DOHH2 (cell line): ENCODE results near the gene CSRNP2.
"Not testable (repeated sequence)": the region's sequence is repeated elsewhere in the genome, so short reads cannot be mapped to it uniquely, and the experiment has no call there.

Source experiments
- H3F3A ChIP-seq: fragments of 200-600 bp; sonication (generic), shearing (Covaris generic); 2 replicates; pipeline ENCODE4 v1.6.0; 2016; ENCODE audit warnings: antibody characterized with exemption, mild to moderate bottlenecking; ENCODE audit not compliant: control insufficient read depth, insufficient read depth
- H3K27ac ChIP-seq: fragments of 200-600 bp; sonication (generic); 2 replicates; pipeline ENCODE4 v1.5.1; 2014; ENCODE audit warnings: low read depth, mild to moderate bottlenecking, low read length, moderate library complexity
- H3K27me3 ChIP-seq: fragments of 200-600 bp; sonication (generic); 2 replicates; pipeline ENCODE4 v1.6.1; 2014; ENCODE audit warnings: mild to moderate bottlenecking, low read length, mixed read lengths; ENCODE audit not compliant: control insufficient read depth
- H3K36me3 ChIP-seq: fragments of 200-600 bp; sonication (generic); 2 replicates; pipeline ENCODE4 v1.6.1; 2014; ENCODE audit warnings: mild to moderate bottlenecking, low read length, moderate library complexity, mixed read lengths; ENCODE audit not compliant: control insufficient read depth
- H3K4me1 ChIP-seq: fragments of 200-600 bp; sonication (generic); 2 replicates; pipeline ENCODE4 v1.6.1; 2014; ENCODE audit warnings: mild to moderate bottlenecking, low read length, mixed read lengths; ENCODE audit not compliant: control insufficient read depth
- H3K4me2 ChIP-seq: fragments of 200-600 bp; sonication (generic); 2 replicates; pipeline ENCODE4 v1.6.0; 2014; ENCODE audit warnings: mild to moderate bottlenecking, low read length, moderate library complexity
- H3K4me3 ChIP-seq: fragments of 200-600 bp; sonication (generic); 2 replicates; pipeline ENCODE4 v1.5.1; 2014; ENCODE audit warnings: mild to moderate bottlenecking, low read length, mixed read lengths
- H3K79me2 ChIP-seq: fragments of 200-600 bp; sonication (generic); 2 replicates; pipeline ENCODE4 v1.6.1; 2014; ENCODE audit warnings: mild to moderate bottlenecking, low read length, mixed read lengths; ENCODE audit not compliant: control insufficient read depth
- H3K9me2 ChIP-seq: fragments of 200-600 bp; sonication (generic); replicated peaks from 2 replicates; pipeline ENCODE4 v1.6.1; 2014; ENCODE audit warnings: mild to moderate bottlenecking, low read length, mixed read lengths; ENCODE audit not compliant: control insufficient read depth
- H3K9me3 ChIP-seq: fragments of 200-600 bp; sonication (generic); 2 replicates; pipeline ENCODE4 v1.6.1; 2014; ENCODE audit warnings: antibody characterized with exemption, low read length, mixed read lengths; ENCODE audit not compliant: control insufficient read depth, insufficient read depth
- H4K20me1 ChIP-seq: fragments of 200-600 bp; sonication (generic); 2 replicates; pipeline ENCODE4 v1.6.0; 2014; ENCODE audit warnings: low read depth, mild to moderate bottlenecking, antibody characterized with exemption, low read length, moderate library complexity; ENCODE audit not compliant: control insufficient read depth, insufficient read depth
- CTCF ChIP-seq: fragments of 200-600 bp; sonication (generic); IDR thresholded peaks from one replicate; pipeline ENCODE4 v1.5.1; 2014; ENCODE audit warnings: antibody characterized with exemption, mild to moderate bottlenecking, low read depth, low read length; ENCODE audit not compliant: poor library complexity, severe bottlenecking
- EZH2phosphoT487 ChIP-seq: fragments of 200-600 bp; sonication (generic); IDR thresholded peaks from 2 replicates; pipeline ENCODE4 v1.6.1; 2017; ENCODE audit warnings: borderline replicate concordance, mild to moderate bottlenecking, antibody characterized with exemption, low read length, moderate library complexity, mixed read lengths

The CSRNP2 gene

GRCh38 chr12:51018956-51019355 lies 64.4 kb downstream of the CSRNP2 start:
- no peak overlapping the region for H3K27ac ChIP-seq
- H3K4me3 ChIP-seq: no peak overlapping the region
- H3K4me1 ChIP-seq: peaks cover 2% of the 10 kb centered on the region
- H3K79me2 ChIP-seq: peaks cover 94% of the 10 kb centered on the region
- H3K9me3 ChIP-seq: no peaks in the 10 kb centered on the region
- H3K36me3 ChIP-seq: no peaks in the 10 kb centered on the region
- no peaks in the 10 kb centered on the region for H3K9me2 ChIP-seq
- H3K4me2 ChIP-seq: no peak overlapping the region
- H3K27me3 ChIP-seq: no peaks in the 10 kb centered on the region
- no peaks in the 10 kb centered on the region for H3F3A ChIP-seq
- TF ChIP-seq CTCF (no peak), EZH2phosphoT487 (no peak)
- H4K20me1 ChIP-seq: no peaks in the 10 kb centered on the region

GRCh38 chr12:51017452-51017851 lies 65.9 kb downstream of the CSRNP2 start:
- H3K4me1 ChIP-seq: peaks cover 2% of the 10 kb centered on the region; the same call in 1 of the 2 replicates
- H3K9me2 ChIP-seq: no peaks in the 10 kb centered on the region
- no peak overlapping the region for H3K4me2 ChIP-seq
- H3F3A ChIP-seq: no peaks in the 10 kb centered on the region
- no peak overlapping the region for H3K4me3 ChIP-seq
- H3K36me3 ChIP-seq: no peaks in the 10 kb centered on the region
- H3K9me3 ChIP-seq: no peaks in the 10 kb centered on the region
- H3K79me2 ChIP-seq: peaks cover 93% of the 10 kb centered on the region
- no peaks in the 10 kb centered on the region for H4K20me1 ChIP-seq
- TF ChIP-seq CTCF: no peak
- no peak for TF ChIP-seq EZH2phosphoT487
- H3K27me3 ChIP-seq: no peaks in the 10 kb centered on the region
- H3K27ac ChIP-seq: no peak overlapping the region

- not testable (repeated sequence) for H3F3A ChIP-seq, H4K20me1 ChIP-seq, H3K4me3 ChIP-seq, H3K36me3 ChIP-seq, H3K4me2 ChIP-seq, H3K4me1 ChIP-seq, H3K27ac ChIP-seq, H3K27me3 ChIP-seq, H3K9me3 ChIP-seq, H3K9me2 ChIP-seq
- H3K79me2 ChIP-seq: peaks cover 87% of the 10 kb centered on the region
These were observed 68.9 kb downstream of the CSRNP2 start for GRCh38 chr12:51014467-51014866.

GRCh38 chr12:51013441-51013840 lies 70.0 kb downstream of the CSRNP2 start:
- no peaks in the 10 kb centered on the region for H3F3A ChIP-seq
- H3K9me3 ChIP-seq: no peaks in the 10 kb centered on the region
- no peak overlapping the region for H3K4me2 ChIP-seq
- TF ChIP-seq CTCF (no peak), EZH2phosphoT487 (no peak)
- peaks cover 6% of the 10 kb centered on the region for H3K4me1 ChIP-seq
- no peak overlapping the region for H3K4me3 ChIP-seq
- H3K27ac ChIP-seq: no peak overlapping the region
- peaks cover 84% of the 10 kb centered on the region for H3K79me2 ChIP-seq
- H4K20me1 ChIP-seq: no peaks in the 10 kb centered on the region
- H3K36me3 ChIP-seq: 0 out of 2 replicates have a peak, but pooled peaks cover 3% of the 10 kb centered on the region
- H3K9me2 ChIP-seq: no peaks in the 10 kb centered on the region
- no peaks in the 10 kb centered on the region for H3K27me3 ChIP-seq
